Smooth muscle cell of the pulmonary artery (primary cell): ENCODE measurements around the gene PRDM9. TPM values are rescaled to one million over a fixed set of nuclear protein-coding genes. Genes with fewer than 3 reads are reported as not detected.

ENCODE experiments used
- total RNA-seq: library from RNA; depleted of rRNA; stranded (reverse); fragments of >200 nt; gene quantifications from 2 replicates; pipeline ENCODE4 v1.2.3, GENCODE V29; 2014

Gene PRDM9
- not detected in 2 replicates for total RNA-seq

GRCh38 chr5:23507278-23507685, at the start of gene PRDM9:
Gene PRDM9, plus strand, starts transcription at chr5:23507609. Its CDS starts 1,425 bp downstream, at chr5:23509034.

